ENCODE data around the gene NEDD4L. TPM values are rescaled to one million over a fixed set of nuclear protein-coding genes. Genes with fewer than 3 reads are reported as not detected.

The NEDD4L gene
- total RNA-seq, 1 experiment from 2014 or later = 108 TPM

- no peak for DNase-seq (ENCODE audit: unreplicated experiment)
- no peaks in the 10 kb centered on the region for H3K9me3 Mint-ChIP-seq (ENCODE audit: unreplicated experiment)
- no peaks in the 10 kb centered on the region for H3K27me3 Mint-ChIP-seq (ENCODE audit: insufficient read depth, unreplicated experiment)
- no peaks in the 10 kb centered on the region for H3K4me1 Mint-ChIP-seq (ENCODE audit: insufficient read depth, unreplicated experiment)
- intact Hi-C loops (cut with micrococcal nuclease) = no loop called here
- H3K4me3 Mint-ChIP-seq (ENCODE audit: unreplicated experiment) = no peak overlapping the region
- ChIA-PET POLR2A (interaction anchor here (1.0 kb wide), 1 partner anchor 41 kb away, joined by 4 read pairs; no protein-coding TSS in a partner anchor), CTCF (interaction anchor here (0.6 to 0.7 kb wide), 2 partner anchors 67 to 98 kb away, joined by 3 read pairs; no protein-coding TSS in a partner anchor)
- TF ChIP-seq CTCF (IDR thresholded peaks at IDR 0.05; ENCODE audit: unreplicated experiment) = no peak
- no TSS peak for BruUV-seq (replicated peaks)
- H3K36me3 Mint-ChIP-seq (ENCODE audit: insufficient read depth, unreplicated experiment) = no peaks in the 10 kb centered on the region
- H3K27ac Mint-ChIP-seq (ENCODE audit: low read depth, unreplicated experiment) = no peak overlapping the region
Observed at GRCh38 chr18:58426611-58427010, 382.6 kb downstream of the NEDD4L start.

- Mint-ChIP-seq H3K27me3 (ENCODE audit: insufficient read depth, unreplicated experiment) (no peaks in the 10 kb centered on the region), H3K4me1 (ENCODE audit: insufficient read depth, unreplicated experiment) (no peaks in the 10 kb centered on the region), H3K36me3 (ENCODE audit: insufficient read depth, unreplicated experiment) (no peaks in the 10 kb centered on the region), H3K9me3 (ENCODE audit: unreplicated experiment) (no peaks in the 10 kb centered on the region), H3K27ac (ENCODE audit: low read depth, unreplicated experiment) (no peak overlapping the region), H3K4me3 (ENCODE audit: unreplicated experiment) (no peak overlapping the region)
- intact Hi-C loops (cut with micrococcal nuclease) = no loop called here
- BruUV-seq (replicated peaks) = no TSS peak
- ChIA-PET POLR2A (interaction anchor here (1.0 kb wide), 1 partner anchor 40 kb away, joined by 4 read pairs; no protein-coding TSS in a partner anchor), CTCF (interaction anchor here (1.1 kb wide), 1 partner anchor 12 kb away, joined by 4 read pairs; no protein-coding TSS in a partner anchor)
- no peak for TF ChIP-seq CTCF (IDR thresholded peaks at IDR 0.05; ENCODE audit: unreplicated experiment)
- no peak for DNase-seq (ENCODE audit: unreplicated experiment)
Observed at GRCh38 chr18:58427321-58427720, 383.3 kb downstream of the NEDD4L start.

DNA sequence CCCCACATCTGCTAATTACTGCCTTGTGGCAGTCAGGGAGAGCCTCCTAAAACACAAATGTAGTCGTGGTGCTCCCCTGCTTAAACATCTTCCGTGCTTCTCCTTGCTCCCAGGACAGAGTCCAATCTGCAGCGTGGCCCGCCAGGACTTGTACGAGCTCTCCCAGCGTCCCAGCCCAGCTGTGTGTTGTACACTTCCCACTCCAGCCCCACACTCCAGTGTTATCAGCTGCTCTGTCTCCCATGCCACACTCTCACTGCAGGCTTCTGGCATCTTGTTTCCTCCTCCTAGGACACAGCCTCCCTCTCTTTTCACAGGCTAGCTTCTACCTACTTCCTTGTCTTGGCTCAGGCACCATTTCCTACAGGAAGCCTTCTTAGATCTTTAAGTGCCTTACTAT is 385.4 kb downstream of the NEDD4L start:
- intact Hi-C loops (cut with micrococcal nuclease) = no loop called here
- ChIA-PET CTCF (no interaction called here), POLR2A (interaction anchor here (0.9 kb wide), 1 partner anchor 103 kb away, joined by 3 read pairs; no protein-coding TSS in a partner anchor)
- Mint-ChIP-seq H3K4me3 (ENCODE audit: unreplicated experiment) (no peak overlapping the region), H3K27ac (ENCODE audit: low read depth, unreplicated experiment) (no peak overlapping the region), H3K4me1 (ENCODE audit: insufficient read depth, unreplicated experiment) (no peaks in the 10 kb centered on the region), H3K36me3 (ENCODE audit: insufficient read depth, unreplicated experiment) (no peaks in the 10 kb centered on the region), H3K9me3 (ENCODE audit: unreplicated experiment) (no peaks in the 10 kb centered on the region), H3K27me3 (ENCODE audit: insufficient read depth, unreplicated experiment) (no peaks in the 10 kb centered on the region)
- no TSS peak for BruUV-seq (replicated peaks)
- no peak for TF ChIP-seq CTCF (IDR thresholded peaks at IDR 0.05; ENCODE audit: unreplicated experiment)
- no peak for DNase-seq (ENCODE audit: unreplicated experiment)

DNA sequence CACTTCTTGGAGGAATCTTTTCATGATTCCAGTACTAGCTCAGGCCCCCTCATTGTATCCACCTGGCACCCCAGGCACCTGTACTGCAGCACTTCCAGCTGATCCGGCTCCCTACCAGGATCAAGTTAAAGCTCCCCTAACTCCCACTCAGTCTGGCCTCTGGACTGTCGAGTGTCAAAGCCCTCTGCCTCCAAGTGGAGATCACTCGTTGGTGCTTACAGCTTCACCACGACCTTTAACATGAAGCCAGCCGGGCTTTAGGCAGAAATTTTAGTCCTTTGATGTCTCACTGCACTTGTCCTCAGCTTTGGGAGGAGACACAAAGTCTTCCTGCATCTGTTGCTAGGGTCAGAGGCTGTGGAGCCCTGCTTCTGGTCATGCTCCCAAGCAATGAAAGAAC is 387.2 kb downstream of the NEDD4L start:
- H3K4me1 Mint-ChIP-seq (ENCODE audit: insufficient read depth, unreplicated experiment) = no peaks in the 10 kb centered on the region
- no peak for TF ChIP-seq CTCF (IDR thresholded peaks at IDR 0.05; ENCODE audit: unreplicated experiment)
- no TSS peak for BruUV-seq (replicated peaks)
- H3K27me3 Mint-ChIP-seq (ENCODE audit: insufficient read depth, unreplicated experiment) = no peaks in the 10 kb centered on the region
- no peaks in the 10 kb centered on the region for H3K9me3 Mint-ChIP-seq (ENCODE audit: unreplicated experiment)
- intact Hi-C loops (cut with micrococcal nuclease) = no loop called here
- no peak overlapping the region for H3K27ac Mint-ChIP-seq (ENCODE audit: low read depth, unreplicated experiment)
- H3K36me3 Mint-ChIP-seq (ENCODE audit: insufficient read depth, unreplicated experiment) = no peaks in the 10 kb centered on the region
- CTCF ChIA-PET = interaction anchor here (0.6 to 1.1 kb wide), 3 partner anchors 14 to 333 kb away, joined by 3 to 4 read pairs (median 4); no protein-coding TSS in a partner anchor
- no peak overlapping the region for H3K4me3 Mint-ChIP-seq (ENCODE audit: unreplicated experiment)
- no peak for DNase-seq (ENCODE audit: unreplicated experiment)
- POLR2A ChIA-PET = interaction anchor here (0.6 to 0.7 kb wide), 2 partner anchors 11 to 40 kb away, joined by 3 to 4 read pairs; no protein-coding TSS in a partner anchor

Data from MCF 10A (cell line).